ENCODE data around the gene USPL1.

USPL1 gene

GRCh38 chr13:30660796-30661195, 43.1 kb downstream of the USPL1 start:
- no peak for DNase-seq (ENCODE audit: low spot score)

GRCh38 chr13:30664689-30665275, 47.1 kb downstream of the USPL1 start:
- DNase-seq (ENCODE audit: low spot score): no peak

- no peak for DNase-seq (ENCODE audit: low spot score)
Observed at GRCh38 chr13:30665638-30666037, 47.9 kb downstream of the USPL1 start.

GRCh38 chr13:30666113-30666512, 48.4 kb downstream of the USPL1 start:
- no peak for DNase-seq (ENCODE audit: low spot score)

- DNase-seq (ENCODE audit: low spot score): no peak
Observed at GRCh38 chr13:30667014-30667413, 49.3 kb downstream of the USPL1 start.

- no peak for DNase-seq (ENCODE audit: low spot score)
Observed at GRCh38 chr13:30668312-30668711, 50.6 kb downstream of the USPL1 start.

GRCh38 chr13:30671271-30671815, 53.6 kb downstream of the USPL1 start:
- no peak for DNase-seq (ENCODE audit: low spot score)

GRCh38 chr13:30673669-30674521, 56.2 kb downstream of the USPL1 start:
- peak; percentile 91 for DNase-seq (ENCODE audit: low spot score)

- no peak for DNase-seq (ENCODE audit: low spot score)
Observed at GRCh38 chr13:30675717-30676116, 58.0 kb downstream of the USPL1 start.

GRCh38 chr13:30676672-30677071, 59.0 kb downstream of the USPL1 start:
- no peak for DNase-seq (ENCODE audit: low spot score)

- no peak for DNase-seq (ENCODE audit: low spot score)
Observed at GRCh38 chr13:30679483-30680330, 62.0 kb downstream of the USPL1 start.

GRCh38 chr13:30681843-30682242, 64.1 kb downstream of the USPL1 start:
- DNase-seq (ENCODE audit: low spot score): no peak

- no peak for DNase-seq (ENCODE audit: low spot score)
Observed at GRCh38 chr13:30685320-30685859, 67.7 kb downstream of the USPL1 start.

GRCh38 chr13:30685987-30686386, 68.3 kb downstream of the USPL1 start:
- DNase-seq (ENCODE audit: low spot score): no peak

GRCh38 chr13:30687601-30688000, 69.9 kb downstream of the USPL1 start:
- DNase-seq (ENCODE audit: low spot score): no peak

GRCh38 chr13:30689752-30690151, 72.0 kb downstream of the USPL1 start:
- DNase-seq (ENCODE audit: low spot score): no peak

GRCh38 chr13:30690282-30691188, 72.8 kb downstream of the USPL1 start:
- DNase-seq (ENCODE audit: low spot score): no peak

GRCh38 chr13:30692113-30692512, 74.4 kb downstream of the USPL1 start:
- no peak for DNase-seq (ENCODE audit: low spot score)

GRCh38 chr13:30696278-30697176, 78.8 kb downstream of the USPL1 start:
- DNase-seq (ENCODE audit: low spot score): no peak
